NCI-H82 (cell line): Measurements from ENCODE around the gene CLK1.

Source experiments
- DNase-seq: peaks from one replicate; lab custom pipeline; 2025; lab: John Stamatoyannopoulos, UW

The CLK1 gene

GRCh38 chr2:200811333-200812121 lies 52.9 kb downstream of the CLK1 start, which contains the start of gene BZW1:
Gene BZW1 (plus strand): TSS chr2:200811910. CDS start chr2:200813218, 1,308 bp downstream.
- peak; percentile 99 for DNase-seq

DNA sequence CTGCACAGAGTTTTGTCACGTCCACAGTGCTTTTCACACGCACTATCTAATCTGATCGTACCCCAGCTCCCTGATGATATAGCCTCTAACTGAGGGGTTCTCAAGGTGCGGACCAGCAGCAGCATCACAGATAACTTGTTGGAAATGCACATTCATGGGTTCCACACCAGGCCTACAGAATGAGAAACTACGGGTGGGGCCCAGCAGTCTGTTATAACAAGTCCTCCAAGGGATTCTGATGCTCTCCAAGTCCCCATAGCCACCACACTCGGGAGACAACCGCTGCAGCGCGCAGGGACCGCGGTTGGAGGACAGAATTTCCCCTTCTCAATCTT lies 53.5 kb downstream of the CLK1 start:
- DNase-seq = no peak

DNA sequence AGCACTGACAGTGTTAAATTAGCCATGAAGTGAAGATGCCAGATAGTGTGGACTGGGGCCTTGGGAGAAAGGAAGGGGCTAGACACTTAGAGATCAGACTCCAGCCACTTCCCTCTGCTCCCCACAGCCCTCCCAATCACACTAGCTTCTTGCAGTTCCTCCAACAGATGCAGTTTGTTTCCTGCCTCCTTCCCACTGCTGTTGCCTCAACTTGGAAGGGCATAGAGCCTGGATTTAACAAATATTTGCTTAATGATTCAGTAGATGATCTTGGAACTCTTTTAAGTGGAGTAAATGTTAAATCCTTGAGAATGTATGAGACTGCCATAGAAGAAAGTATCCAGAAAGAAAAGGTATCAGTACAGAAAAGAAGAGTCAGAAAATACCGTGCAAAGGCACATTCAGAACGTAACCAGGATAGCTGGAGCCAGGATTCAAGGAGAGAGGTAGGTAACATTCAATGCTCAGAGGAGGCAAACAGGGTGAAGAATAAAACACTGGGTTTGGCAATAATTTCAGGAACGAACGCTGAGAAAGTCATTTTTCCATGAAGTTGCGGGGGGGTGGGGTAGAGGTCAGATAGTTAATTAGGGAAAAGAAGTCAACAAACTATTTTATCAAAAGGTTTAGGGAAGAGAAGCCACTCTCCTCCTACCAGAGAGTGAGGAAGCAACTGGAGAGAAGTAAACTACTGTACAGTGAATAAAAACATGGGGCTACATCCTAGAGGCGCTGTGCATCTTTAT lies 54.0 kb downstream of the CLK1 start:
- DNase-seq = no peak

- no peak for DNase-seq
These were observed 54.8 kb downstream of the CLK1 start for GRCh38 chr2:200809506-200810251.
